MM.1S (cell line): ENCODE results near the gene OLFM1.

Experiments used
- EZH2 ChIP-seq: fragments of 300-600 bp; sonication (generic); optimal IDR thresholded peaks from 2 replicates; pipeline ENCODE3; 2017; ENCODE audit warnings: low read depth, mild to moderate bottlenecking, antibody characterized with exemption, low read length, mixed read lengths
- EZH2phosphoT487 ChIP-seq: fragments of 300-600 bp; sonication (generic); IDR thresholded peaks from 2 replicates; pipeline ENCODE4 v1.6.1; 2018; ENCODE audit warnings: antibody characterized with exemption, low read length
- TF ChIP-seq, protein P1 (sequence below): fragments of 300-600 bp; sonication (generic); IDR thresholded peaks from 2 replicates; pipeline ENCODE4 v1.5.1; 2016; ENCODE audit warnings: antibody characterized with exemption, low read length, mixed read lengths

DNA sequence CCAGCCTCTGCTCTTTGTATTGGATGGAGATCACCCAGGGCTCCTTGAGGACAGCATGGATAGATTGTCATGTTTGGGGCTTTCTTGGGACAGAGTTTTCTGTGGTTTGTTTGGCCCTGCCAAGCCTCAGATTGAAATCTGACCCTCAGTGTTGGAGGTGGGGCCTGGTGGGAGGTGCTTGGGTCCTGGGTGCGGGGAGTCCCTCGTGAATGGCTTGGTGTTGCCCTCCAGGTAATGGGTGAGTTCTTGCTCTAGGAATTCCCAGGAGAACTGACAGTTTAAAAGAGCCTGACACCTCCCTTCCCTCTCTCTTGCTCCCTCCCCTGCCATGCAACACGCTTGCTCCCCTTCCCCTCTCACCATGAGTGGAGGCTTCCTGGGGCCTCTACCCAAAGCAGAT, 48.6 kb upstream of the OLFM1 start:
- TF ChIP-seq, protein P1, sequence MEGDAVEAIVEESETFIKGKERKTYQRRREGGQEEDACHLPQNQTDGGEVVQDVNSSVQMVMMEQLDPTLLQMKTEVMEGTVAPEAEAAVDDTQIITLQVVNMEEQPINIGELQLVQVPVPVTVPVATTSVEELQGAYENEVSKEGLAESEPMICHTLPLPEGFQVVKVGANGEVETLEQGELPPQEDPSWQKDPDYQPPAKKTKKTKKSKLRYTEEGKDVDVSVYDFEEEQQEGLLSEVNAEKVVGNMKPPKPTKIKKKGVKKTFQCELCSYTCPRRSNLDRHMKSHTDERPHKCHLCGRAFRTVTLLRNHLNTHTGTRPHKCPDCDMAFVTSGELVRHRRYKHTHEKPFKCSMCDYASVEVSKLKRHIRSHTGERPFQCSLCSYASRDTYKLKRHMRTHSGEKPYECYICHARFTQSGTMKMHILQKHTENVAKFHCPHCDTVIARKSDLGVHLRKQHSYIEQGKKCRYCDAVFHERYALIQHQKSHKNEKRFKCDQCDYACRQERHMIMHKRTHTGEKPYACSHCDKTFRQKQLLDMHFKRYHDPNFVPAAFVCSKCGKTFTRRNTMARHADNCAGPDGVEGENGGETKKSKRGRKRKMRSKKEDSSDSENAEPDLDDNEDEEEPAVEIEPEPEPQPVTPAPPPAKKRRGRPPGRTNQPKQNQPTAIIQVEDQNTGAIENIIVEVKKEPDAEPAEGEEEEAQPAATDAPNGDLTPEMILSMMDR, result no peak
- no peak for TF ChIP-seq EZH2
- TF ChIP-seq EZH2phosphoT487, result no peak
